K562 (cell line): Measurements from ENCODE around the gene RASL10B. TPM values are rescaled to one million over a fixed set of nuclear protein-coding genes. Genes with fewer than 3 reads are reported as not detected.
A peak's percentile ranks its signal among the peaks of the same experiment; 100 is the strongest.

Experiments used
- ATAC-seq: fragments of 200-7000 bp; cut with Tn5 transposase; 3 replicates; pipeline ENCODE4 v1.9.1; 2020; ENCODE audit warnings: moderate library complexity
- BruUV-seq: library from RNA; stranded (reverse); fragments of 400-500 nt; replicated peaks from 2 replicates; lab custom pipeline; 2021; lab: Mats Ljungman, UMichigan
- CTCF ChIA-PET: fragments of 300-600 bp; formaldehyde crosslinking; extraction: SDS; loops from one replicate; lab custom pipeline; 2021; ENCODE audit warnings: low intra/inter-chr PET ratio; lab: Yijun Ruan, JAX
- POLR2A ChIA-PET: fragments of 300-600, 350-650 bp; sonication (Branson Sonifier 250); formaldehyde crosslinking; extraction: SDS; loops from one replicate; lab custom pipeline; 2021; ENCODE audit warnings: antibody characterized with exemption, inconsistent platforms; lab: Yijun Ruan, JAX
- DNase-seq, 4 experiments: peaks; one replicate each; pipeline versions ENCODE4 v3.0.0 to v3.0.0-alpha.2; 2011 to 2018; ENCODE audit warnings: low spot score in 3 of 4, mixed read lengths in 3 of 4; ENCODE audit errors: extremely low read depth in 1 of 4
- FAIRE-seq: peaks from 2 replicates; lab custom pipeline; 2011; peaks lifted over from hg19 to GRCh38; lab: Jason Lieb, UNC
- H2AFZ ChIP-seq: 2 replicates; pipeline ENCODE4 v1.6.0; 2011; ENCODE audit warnings: low read depth, low read length, control low read depth, inconsistent platforms
- H3K27ac ChIP-seq: fragments of 200-600 bp; 3 replicates; pipeline ENCODE4 v1.8.0; 2011; ENCODE audit warnings: low read depth, mild to moderate bottlenecking, control low read depth, inconsistent platforms, low read length, moderate library complexity, mixed read lengths; ENCODE audit errors: extremely low read depth
- H3K27me3 ChIP-seq, 2 experiments: fragments of 300-600 bp in 1 of 2; 2 replicates in 1 of 2; 3 replicates in 1 of 2; pipeline versions ENCODE4 v1.6.0 to v1.8.0; 2011; ENCODE audit warnings: inconsistent platforms in 2 of 2, low read length in 2 of 2, mild to moderate bottlenecking in 1 of 2, mixed read lengths in 1 of 2, moderate library complexity in 1 of 2; ENCODE audit not compliant: control insufficient read depth in 2 of 2, insufficient read depth in 2 of 2
- H3K36me3 ChIP-seq: fragments of 300-600 bp; 3 replicates; pipeline ENCODE4 v1.8.0; 2011; ENCODE audit warnings: mild to moderate bottlenecking, low read length, inconsistent platforms; ENCODE audit not compliant: control insufficient read depth, insufficient read depth
- H3K4me1 ChIP-seq, 2 experiments: fragments of 200-600 bp in 1 of 2; replicated peaks in 1 of 2; 2 replicates in 1 of 2; 3 replicates in 1 of 2; pipeline versions ENCODE4 v1.5.1 to v1.8.0; 2011; ENCODE audit warnings: inconsistent platforms in 2 of 2, low read length in 2 of 2, mild to moderate bottlenecking in 1 of 2, mixed read lengths in 1 of 2, moderate library complexity in 1 of 2; ENCODE audit not compliant: control insufficient read depth in 2 of 2, insufficient read depth in 2 of 2
- H3K4me2 ChIP-seq: 2 replicates; pipeline ENCODE4 v1.6.1; 2011; ENCODE audit warnings: low read length, control low read depth, inconsistent platforms, mixed read lengths; ENCODE audit not compliant: insufficient read depth
- H3K4me3 ChIP-seq: fragments of 200-600 bp; sonication (generic), shearing (Covaris generic); 2 replicates; pipeline ENCODE4 v1.5.1; 2016; ENCODE audit warnings: control low read depth, inconsistent platforms
- H3K79me2 ChIP-seq: fragments of 200-600 bp; 3 replicates; pipeline ENCODE4 v1.8.0; 2011; ENCODE audit warnings: low read length, inconsistent platforms; ENCODE audit not compliant: control insufficient read depth, insufficient read depth
- H3K9ac ChIP-seq, 2 experiments: 2 replicates each; pipeline versions ENCODE4 v1.6.0 to v1.6.1; 2011; ENCODE audit warnings: low read depth in 2 of 2, low read length in 2 of 2, control low read depth in 1 of 2, inconsistent platforms in 1 of 2, mild to moderate bottlenecking in 1 of 2, mixed read lengths in 1 of 2; ENCODE audit not compliant: insufficient read depth in 1 of 2
- H3K9me1 ChIP-seq: one replicate; pipeline ENCODE4 v1.6.0; 2011; ENCODE audit warnings: inconsistent platforms, mild to moderate bottlenecking, low read length, moderate library complexity; ENCODE audit not compliant: control insufficient read depth, insufficient read depth
- H3K9me3 ChIP-seq: replicated peaks from 2 replicates; pipeline ENCODE4 v1.5.1; 2011; ENCODE audit warnings: low read depth, low read length, inconsistent platforms; ENCODE audit not compliant: control insufficient read depth, insufficient read depth
- H4K20me1 ChIP-seq: replicated peaks from 2 replicates; pipeline ENCODE4 v1.6.1; 2011; ENCODE audit warnings: low read length, inconsistent platforms, mixed read lengths; ENCODE audit not compliant: control insufficient read depth, insufficient read depth
- CHD1 ChIP-seq: fragments of 200-600 bp; sonication (generic); IDR thresholded peaks from one replicate; pipeline ENCODE4 v1.6.1; 2012; ENCODE audit warnings: mild to moderate bottlenecking, moderate library complexity, low read length, inconsistent platforms
- E2F4 ChIP-seq: sonication (generic); formaldehyde crosslinking; IDR thresholded peaks from 2 replicates; pipeline ENCODE4 v1.8.0; 2022; ENCODE audit warnings: mild to moderate bottlenecking, low read depth, missing genetic modification reagents
- GTF2A2 ChIP-seq: IDR thresholded peaks from 2 replicates; pipeline ENCODE4 v1.6.1; 2016; ENCODE audit warnings: mild to moderate bottlenecking, missing genetic modification characterization, missing compliant biosample characterization
- MYBL2 ChIP-seq, 2 experiments: fragments of 450-650 bp in 1 of 2; sonication (generic) in 1 of 2; formaldehyde crosslinking in 1 of 2; IDR thresholded peaks; 2 replicates each; pipeline versions ENCODE4 v1.6.1 to v1.8.1; 2017 to 2022; ENCODE audit warnings: borderline replicate concordance in 1 of 2, inconsistent platforms in 1 of 2, low read depth in 1 of 2, mild to moderate bottlenecking in 1 of 2, missing genetic modification reagents in 1 of 2, moderate library complexity in 1 of 2
- NCOA6 ChIP-seq: fragments of 450-650 bp; IDR thresholded peaks from 2 replicates; pipeline ENCODE4 v1.6.1; 2017; ENCODE audit warnings: mild to moderate bottlenecking
- NR3C1 ChIP-seq: sonication (generic); formaldehyde crosslinking; IDR thresholded peaks from 2 replicates; pipeline ENCODE4 v1.8.1; 2022; ENCODE audit warnings: missing genetic modification reagents
- SOX6 ChIP-seq: fragments of 450-650 bp; IDR thresholded peaks from 2 replicates; pipeline ENCODE4 v1.6.1; 2014; ENCODE audit warnings: mild to moderate bottlenecking
- SRSF3 ChIP-seq: fragments of 200-400 bp; formaldehyde crosslinking; IDR thresholded peaks from 2 replicates; pipeline ENCODE4 v1.6.1; 2016; ENCODE audit warnings: mild to moderate bottlenecking, low read length, moderate library complexity; ENCODE audit not compliant: insufficient read depth
- TAF15 ChIP-seq: fragments of 200-400 bp; formaldehyde crosslinking; IDR thresholded peaks from 2 replicates; pipeline ENCODE4 v1.6.1; 2017; ENCODE audit warnings: mild to moderate bottlenecking, low read depth, low read length, moderate library complexity
- YBX1 ChIP-seq: fragments of 450-650 bp; IDR thresholded peaks from 2 replicates; pipeline ENCODE4 v1.7.1; 2016; ENCODE audit warnings: mild to moderate bottlenecking
- ZC3H11A ChIP-seq: IDR thresholded peaks from 2 replicates; pipeline ENCODE4 v1.6.1; 2012; ENCODE audit warnings: low read depth, low read length, improper control_type of control experiment
- ZNF23 ChIP-seq: fragments of 250-450 bp; sonication (Bioruptor Pico); IDR thresholded peaks from 2 replicates; pipeline ENCODE4 v1.4.0; 2020; ENCODE audit warnings: mild to moderate bottlenecking
- ZNF316 ChIP-seq: fragments of 450-650 bp; IDR thresholded peaks from 2 replicates; pipeline ENCODE4 v1.6.1; 2016
- ZNF444 ChIP-seq: fragments of 250-450 bp; sonication (Bioruptor Pico); IDR thresholded peaks from 2 replicates; pipeline ENCODE4 v1.4.0; 2020; ENCODE audit warnings: mild to moderate bottlenecking, moderate library complexity
- WGBS: fragments of 100-300 bp; shearing (Covaris generic); methylation state at CpG from one replicate; pipeline ENCODE4 v1.1.6; 2016; ENCODE audit warnings: low coverage, mixed read lengths; ENCODE audit not compliant: insufficient coverage; ENCODE audit errors: missing lambda C conversion rate; 5-methylcytosine and 5-hydroxymethylcytosine counted together
- in situ Hi-C: fragments of 300-500 bp; cut with MboI; formaldehyde crosslinking; loops from 4 replicates; pipeline ENCODE4 v1.15.0; 2018; ENCODE audit warnings: inconsistent platforms, mixed read lengths
- intact Hi-C: fragments of 100-400 bp; cut with micrococcal nuclease; formaldehyde crosslinking; loops from 2 replicates; pipeline ENCODE4 v1.14.2; 2022
- polyA plus RNA-seq, 8 experiments: library from polyadenylated mRNA; depleted of rRNA in 4 of 8; stranded (reverse) in 5 of 8; unstranded in 3 of 8; fragments of >200 nt; fragmentation: Nextera tagmentation in 2 of 8; fragmentation: Illumina TruSeq in 1 of 8; extraction: Ambion mirVana in 2 of 8; extraction: Trizol in 1 of 8; gene quantifications; 2 replicates each; pipeline versions ENCODE4 v1.2.1 to v1.2.3, GENCODE V29; 2011 to 2014; ENCODE audit warnings: inconsistent platforms in 1 of 8, missing spikeins in 1 of 8
- total RNA-seq, 7 experiments: library from RNA; depleted of rRNA in 6 of 7; stranded (reverse); fragments of >200 nt in 6 of 7; fragmentation: Illumina TruSeq in 2 of 7; extraction: Trizol in 2 of 7; gene quantifications; 2 replicates each; pipeline versions ENCODE4 v1.2.1 to v1.2.3, GENCODE V29; 2011 to 2021; ENCODE audit warnings: low replicate concordance in 1 of 7
- TF ChIP-seq, protein P1 (sequence below): IDR thresholded peaks from 2 replicates; pipeline ENCODE4 v1.6.1; 2016; ENCODE audit warnings: missing genetic modification characterization, missing compliant biosample characterization
- TF ChIP-seq, protein P2 (sequence below): fragments of 250-450 bp; sonication (Bioruptor Pico); IDR thresholded peaks from 2 replicates; pipeline ENCODE4 v1.6.1; 2021; ENCODE audit warnings: mild to moderate bottlenecking

Gene RASL10B
- total and polyA plus RNA-seq, 9 of the 15 experiments (the other 6 are each of a cell fraction or from before 2014, with no cell fraction given) = 0.04 to 0.31 (median 0.14) TPM; not detected in 2

- Histone ChIP-seq H3K36me3 (no peaks in the 10 kb centered on the region), H3K27ac (no peak overlapping the region), H4K20me1 (no peaks in the 10 kb centered on the region), H3K9me3 (no peaks in the 10 kb centered on the region), H2AFZ (peak overlapping the region; percentile 94), H3K79me2 (no peaks in the 10 kb centered on the region), H3K4me3 (peak overlapping the region; percentile 45; the same call in 1 of the 2 replicates), H3K9me1 (peaks cover 3% of the 10 kb centered on the region), H3K4me2 (peak overlapping the region; percentile 76), H3K4me1 (peaks cover 0 to 18% of the 10 kb centered on the region in 2 experiments; a peak in 3 of 5 replicates), H3K27me3 (peaks cover 33 to 68% of the 10 kb centered on the region in 2 experiments; a peak in 4 of 5 replicates), H3K9ac (peak overlapping the region in 1 of 2 experiments; percentile 84; a peak in 2 of 4 replicates)
- 33% methylated on average over 14 of the region's 17 CpGs for WGBS
- DNase-seq (no peak), FAIRE-seq (no peak), ATAC-seq (no peak)
- CTCF ChIA-PET = interaction anchor here (0.6 to 2.9 kb wide), 6 partner anchors 9 to 245 kb away, joined by 3 to 39 read pairs (median 4); partner anchors contain the start of gene TAF15
- POLR2A ChIA-PET = interaction anchor here (0.6 to 2.3 kb wide), 6 partner anchors 9 to 1344 kb away, joined by 3 to 13 read pairs (median 3); partner anchors contain the start of gene TAF15
- intact Hi-C loops = loop anchor here (1.0 to 10.0 kb wide), 2 partner anchors 41 to 181 kb away; partner anchors contain the start of gene LYZL6
- in situ Hi-C loops = no loop called here
- TF ChIP-seq, protein P1, sequence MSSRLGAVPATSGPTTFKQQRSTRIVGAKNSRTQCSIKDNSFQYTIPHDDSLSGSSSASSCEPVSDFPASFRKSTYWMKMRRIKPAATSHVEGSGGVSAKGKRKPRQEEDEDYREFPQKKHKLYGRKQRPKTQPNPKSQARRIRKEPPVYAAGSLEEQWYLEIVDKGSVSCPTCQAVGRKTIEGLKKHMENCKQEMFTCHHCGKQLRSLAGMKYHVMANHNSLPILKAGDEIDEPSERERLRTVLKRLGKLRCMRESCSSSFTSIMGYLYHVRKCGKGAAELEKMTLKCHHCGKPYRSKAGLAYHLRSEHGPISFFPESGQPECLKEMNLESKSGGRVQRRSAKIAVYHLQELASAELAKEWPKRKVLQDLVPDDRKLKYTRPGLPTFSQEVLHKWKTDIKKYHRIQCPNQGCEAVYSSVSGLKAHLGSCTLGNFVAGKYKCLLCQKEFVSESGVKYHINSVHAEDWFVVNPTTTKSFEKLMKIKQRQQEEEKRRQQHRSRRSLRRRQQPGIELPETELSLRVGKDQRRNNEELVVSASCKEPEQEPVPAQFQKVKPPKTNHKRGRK (tag) = peak; percentile 41; the same call in 1 of the 2 replicates
- TF ChIP-seq GTF2A2 (tag) (no peak), ZNF444 (CRISPR knock-in tag) (no peak), TAF15 (no peak), SOX6 (no peak), ZC3H11A (peak; percentile 43; the same call in 1 of the 2 replicates), NR3C1 (CRISPR knock-in tag) (no peak), CHD1 (no peak), MYBL2 (IDR thresholded peaks at IDR 0.05; ENCODE audit: low read depth) (no peak), MYBL2 (CRISPR knock-in tag; IDR thresholded peaks at IDR 0.05; ENCODE audit: borderline replicate concordance) (no peak), E2F4 (CRISPR knock-in tag) (no peak), ZNF23 (no peak), SRSF3 (no peak), ZNF316 (no peak), YBX1 (no peak), NCOA6 (no peak)
- TF ChIP-seq, protein P2, sequence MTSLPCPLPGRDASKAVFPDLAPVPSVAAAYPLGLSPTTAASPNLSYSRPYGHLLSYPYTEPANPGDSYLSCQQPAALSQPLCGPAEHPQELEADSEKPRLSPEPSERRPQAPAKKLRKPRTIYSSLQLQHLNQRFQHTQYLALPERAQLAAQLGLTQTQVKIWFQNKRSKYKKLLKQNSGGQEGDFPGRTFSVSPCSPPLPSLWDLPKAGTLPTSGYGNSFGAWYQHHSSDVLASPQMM = no peak
- BruUV-seq = no TSS peak
These were observed 32.3 kb downstream of the RASL10B start for GRCh38 chr17:35763767-35764122.
